Endothelial cell of umbilical vein (primary cell): ENCODE results near the gene PAX9.

Experiments used
- CTCF ChIP-seq, 2 donors: IDR thresholded peaks; 1 replicate in 1 of 2; 2 replicates in 1 of 2; pipeline ENCODE4 v1.5.1; 2011; ENCODE audit warnings: low read length in 2 of 2, mild to moderate bottlenecking in 2 of 2, moderate library complexity in 2 of 2, control low read depth in 1 of 2, inconsistent platforms in 1 of 2, low read depth in 1 of 2; ENCODE audit not compliant: insufficient read depth in 1 of 2; ENCODE audit errors: extremely low read depth in 1 of 2
- EZH2 ChIP-seq: IDR thresholded peaks from 2 replicates; pipeline ENCODE4 v1.6.1; 2012; ENCODE audit warnings: borderline replicate concordance, low read depth, mild to moderate bottlenecking, moderate library complexity, low read length, inconsistent platforms; ENCODE audit not compliant: severe bottlenecking
- JUN ChIP-seq: IDR thresholded peaks from 2 replicates; pipeline ENCODE4 v1.6.1; 2011; ENCODE audit warnings: borderline replicate concordance, low read depth; ENCODE audit not compliant: insufficient read length, insufficient read depth
- POLR2A ChIP-seq: IDR thresholded peaks from 2 replicates; pipeline ENCODE4 v1.6.1; 2012; ENCODE audit warnings: low read depth, mild to moderate bottlenecking, control low read depth, low read length
- POLR2AphosphoS5 ChIP-seq: IDR thresholded peaks from 2 replicates; pipeline ENCODE4 v1.6.1; 2012; ENCODE audit warnings: low read depth, mild to moderate bottlenecking, control low read depth, low read length, moderate library complexity; ENCODE audit not compliant: insufficient read depth

GRCh38 chr14:36655963-36656686 is 5.5 kb upstream of the PAX9 start:
- TF ChIP-seq POLR2A (no peak), EZH2 (peak; percentile 94), JUN (no peak), CTCF (IDR thresholded peaks at IDR 0.05; ENCODE audit: extremely low read depth in 1 of 2, insufficient read depth in 1 of 2, low read depth in 1 of 2, low read length in 2 of 2) (peak; percentile 44 to 54), POLR2AphosphoS5 (no peak)
